NCI-H460 (cell line): ENCODE results near the gene PAQR4. TPM values are rescaled to one million over a fixed set of nuclear protein-coding genes. Genes with fewer than 3 reads are reported as not detected.

Source experiments
- DNase-seq: peaks from one replicate; pipeline ENCODE4 v3.0.0-alpha.2; 2016; ENCODE audit warnings: low read depth; ENCODE audit errors: extremely low read depth
- small RNA-seq, 2 experiments: library from RNA; depleted of rRNA; stranded (forward); fragments of <200 nt; gene quantifications; one replicate each; pipeline ENCODE3, GENCODE V24; 2014
- total RNA-seq: library from RNA; depleted of rRNA; stranded (reverse); fragments of >200 nt; shearing (Covaris generic); gene quantifications from 2 replicates; pipeline ENCODE4 v1.2.3, GENCODE V29; 2014; rRNA removed

PAQR4 gene
- total RNA-seq, 1 experiment from 2014 or later, result 24.4 TPM

DNA sequence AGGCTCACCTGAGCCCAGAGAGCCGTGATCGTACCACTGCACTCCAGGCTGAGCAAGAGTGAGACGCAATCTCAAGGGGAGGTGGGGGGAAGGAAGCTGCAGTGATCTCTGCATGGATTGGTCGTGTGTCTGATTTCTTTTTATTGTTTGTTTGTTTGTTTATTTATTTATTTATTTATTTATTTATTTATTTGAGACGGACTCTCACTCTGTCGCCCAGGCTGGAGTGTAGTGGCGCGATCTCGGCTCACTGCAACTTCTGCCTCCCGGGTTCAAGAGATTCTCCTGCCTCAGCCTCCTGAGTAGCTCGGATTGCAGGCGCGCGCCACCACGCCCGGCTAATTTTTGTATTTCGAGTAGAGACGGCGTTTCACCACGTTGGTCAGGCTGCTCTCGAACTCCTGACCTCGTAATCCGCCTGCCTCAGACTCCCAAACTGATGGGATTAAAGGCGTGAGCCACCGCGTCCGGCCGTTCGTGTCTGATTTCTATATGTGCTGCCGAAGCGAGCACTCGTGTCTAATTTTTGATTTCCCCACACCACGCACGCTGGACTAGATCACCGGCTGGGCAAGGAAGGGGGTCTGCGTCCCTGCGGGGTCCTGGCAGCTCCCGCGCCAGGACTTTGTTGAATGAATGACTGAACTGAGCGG, 50.6 kb downstream of the PAQR4 start:
- DNase-seq, result no peak

DNA sequence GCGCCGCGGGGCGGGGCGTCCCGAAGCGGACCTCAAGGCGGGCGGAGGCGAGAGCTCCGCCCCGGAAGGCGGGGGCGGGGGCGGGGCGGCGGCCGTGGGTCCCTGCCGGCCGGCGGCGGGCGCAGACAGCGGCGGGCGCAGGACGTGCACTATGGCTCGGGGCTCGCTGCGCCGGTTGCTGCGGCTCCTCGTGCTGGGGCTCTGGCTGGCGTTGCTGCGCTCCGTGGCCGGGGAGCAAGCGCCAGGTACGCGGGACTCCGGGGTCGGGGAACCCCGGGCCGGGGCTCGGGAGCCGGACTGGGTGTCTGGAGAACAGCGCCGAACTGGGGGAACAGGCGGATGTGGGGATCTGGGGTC, 51.1 kb downstream of the PAQR4 start, which contains the start of gene TNFRSF12A:
TNFRSF12A (plus strand) TSS at position 122 of the 357 bp plus-strand sequence; CDS start at position 152, 30 bp downstream.
- peak; percentile 80 for DNase-seq

DNA sequence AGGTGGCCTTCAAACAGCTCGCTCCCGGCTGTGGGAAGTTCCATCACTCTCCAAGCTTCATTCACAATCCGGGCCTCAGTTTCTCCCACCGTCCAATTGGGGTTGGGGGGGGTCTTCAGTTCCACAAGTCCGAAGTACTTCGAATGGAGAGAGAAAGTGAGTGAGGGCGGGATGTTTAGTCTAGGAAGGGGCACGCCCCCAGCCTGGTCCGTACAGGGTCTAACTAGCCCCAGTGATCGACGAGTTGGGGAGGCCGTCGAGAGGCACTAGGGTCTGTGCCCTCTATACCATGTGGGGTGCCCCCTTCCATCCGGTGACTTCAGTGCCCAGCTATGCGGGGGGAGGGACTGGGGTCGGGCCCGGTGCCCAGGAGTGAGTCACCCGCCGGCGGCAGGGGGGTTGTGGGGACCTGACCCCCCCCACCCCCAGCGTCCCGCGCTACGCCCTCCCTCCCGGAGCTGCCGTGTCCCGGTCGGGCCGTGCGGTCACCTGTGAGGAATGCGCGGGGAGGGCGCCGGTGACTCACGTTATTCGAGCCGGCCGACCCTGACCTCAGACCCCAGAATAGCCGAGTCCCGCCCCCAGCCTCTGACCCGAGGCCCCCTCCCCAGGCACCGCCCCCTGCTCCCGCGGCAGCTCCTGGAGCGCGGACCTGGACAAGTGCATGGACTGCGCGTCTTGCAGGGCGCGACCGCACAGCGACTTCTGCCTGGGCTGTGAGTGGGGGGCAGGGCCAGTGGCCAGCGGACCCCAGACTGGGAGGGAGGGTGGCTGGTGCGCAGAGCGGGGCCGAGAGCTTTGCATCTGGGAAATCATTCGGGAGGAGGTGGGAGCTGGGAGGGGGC, 51.7 kb downstream of the PAQR4 start:
- DNase-seq, result peak; percentile 80

DNA sequence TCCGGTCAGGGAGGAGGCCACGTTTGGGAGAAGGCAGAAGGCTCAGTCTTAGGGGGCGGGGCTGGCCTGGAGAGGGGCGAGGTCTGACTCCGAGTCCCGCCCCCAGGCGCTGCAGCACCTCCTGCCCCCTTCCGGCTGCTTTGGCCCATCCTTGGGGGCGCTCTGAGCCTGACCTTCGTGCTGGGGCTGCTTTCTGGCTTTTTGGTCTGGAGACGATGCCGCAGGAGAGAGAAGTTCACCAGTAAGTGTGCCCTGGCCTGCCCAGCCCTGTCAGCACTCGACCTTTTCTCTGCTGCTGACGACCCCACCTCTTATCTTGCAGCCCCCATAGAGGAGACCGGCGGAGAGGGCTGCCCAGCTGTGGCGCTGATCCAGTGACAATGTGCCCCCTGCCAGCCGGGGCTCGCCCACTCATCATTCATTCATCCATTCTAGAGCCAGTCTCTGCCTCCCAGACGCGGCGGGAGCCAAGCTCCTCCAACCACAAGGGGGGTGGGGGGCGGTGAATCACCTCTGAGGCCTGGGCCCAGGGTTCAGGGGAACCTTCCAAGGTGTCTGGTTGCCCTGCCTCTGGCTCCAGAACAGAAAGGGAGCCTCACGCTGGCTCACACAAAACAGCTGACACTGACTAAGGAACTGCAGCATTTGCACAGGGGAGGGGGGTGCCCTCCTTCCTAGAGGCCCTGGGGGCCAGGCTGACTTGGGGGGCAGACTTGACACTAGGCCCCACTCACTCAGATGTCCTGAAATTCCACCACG, 52.5 kb downstream of the PAQR4 start:
- DNase-seq, result peak; percentile 79

DNA sequence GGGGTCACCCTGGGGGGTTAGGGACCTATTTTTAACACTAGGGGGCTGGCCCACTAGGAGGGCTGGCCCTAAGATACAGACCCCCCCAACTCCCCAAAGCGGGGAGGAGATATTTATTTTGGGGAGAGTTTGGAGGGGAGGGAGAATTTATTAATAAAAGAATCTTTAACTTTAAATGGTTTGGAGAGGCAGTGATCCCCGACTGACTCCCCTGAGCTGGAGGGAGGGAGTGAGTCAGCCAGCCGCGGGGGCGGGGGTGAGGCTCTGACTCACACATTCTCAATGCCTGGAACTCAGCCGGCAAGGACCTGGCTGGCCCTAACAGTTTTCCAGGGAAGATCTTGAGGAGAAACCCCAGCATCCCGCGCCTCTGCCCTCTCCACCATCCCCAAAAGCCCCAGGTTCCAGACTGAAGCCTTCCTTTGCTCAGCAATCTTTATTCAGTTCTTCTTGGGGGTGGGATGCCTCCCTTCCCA, 53.1 kb downstream of the PAQR4 start:
- DNase-seq, result peak; percentile 90

DNA sequence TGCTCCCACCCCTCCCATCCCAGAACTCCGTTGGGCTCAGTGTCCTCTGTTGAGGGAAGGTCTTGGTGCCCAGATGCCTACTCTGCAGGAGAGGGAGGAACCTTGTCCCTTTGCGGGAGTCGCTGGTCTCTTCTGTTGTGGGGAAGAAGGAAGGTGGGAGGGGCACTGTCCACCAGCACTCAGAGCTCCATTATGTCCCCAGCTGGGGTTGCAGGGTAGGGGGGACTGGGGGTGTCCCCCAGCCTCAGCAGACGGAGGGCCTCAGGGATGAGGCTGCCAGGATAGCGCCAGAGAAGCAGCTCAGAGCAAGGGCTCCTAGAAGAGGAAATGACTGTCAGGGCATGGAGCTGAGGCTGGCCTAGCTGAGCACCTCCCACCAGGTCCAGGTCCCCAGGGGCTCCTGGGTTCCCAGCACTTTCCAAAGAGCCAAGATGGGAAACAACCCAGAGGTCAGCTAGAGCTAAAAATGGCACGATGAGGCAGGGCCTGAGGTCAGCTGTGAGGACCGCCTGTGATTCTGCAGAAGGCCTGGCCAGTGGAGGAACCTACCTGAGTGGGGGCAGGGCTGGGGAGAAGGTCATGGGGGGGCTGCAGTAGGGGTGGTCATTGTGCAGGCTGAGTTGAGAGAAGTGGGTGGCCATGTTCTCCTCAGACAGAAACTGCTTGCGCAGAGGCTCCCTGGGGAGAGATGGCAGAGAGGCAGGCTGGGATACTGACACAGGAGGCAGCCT, 53.7 kb downstream of the PAQR4 start:
- no peak for DNase-seq

Small RNA genes within 50 kb of the gene (small RNA-seq; reads per million reads assigned to genes)
- gene LINC00514, result 0 reads per million in 2 experiments

Other genes starting within 250 kb of the PAQR4 start
- gene PRSS27, start 249.1 kb upstream of the PAQR4 start, total RNA-seq, result 3.0 and 3.8 TPM in 2 replicates
- gene SRRM2, start 216.7 kb upstream of the PAQR4 start, total RNA-seq, result 63.3 and 94.6 TPM in 2 replicates
- gene ELOB, start 192.1 kb upstream of the PAQR4 start, total RNA-seq, result 125 and 162 TPM in 2 replicates
- gene PRSS33, start 181.8 kb upstream of the PAQR4 start, total RNA-seq, result not detected in 2 replicates
- gene PRSS41, start 170.9 kb upstream of the PAQR4 start, total RNA-seq, result not detected in 2 replicates
- not detected in 2 replicates for gene PRSS21, start 152.1 kb upstream of the PAQR4 start, total RNA-seq
- gene ZG16B, start 139.0 kb upstream of the PAQR4 start, total RNA-seq, result 13.8 and 18.7 TPM in 2 replicates
- not detected in 2 replicates for gene PRSS22, start 111.2 kb upstream of the PAQR4 start, total RNA-seq
- gene FLYWCH2, start 86.1 kb upstream of the PAQR4 start, total RNA-seq, result 80.1 and 88.9 TPM in 2 replicates
- 26.6 and 29.4 TPM in 2 replicates for gene FLYWCH1, start 57.4 kb upstream of the PAQR4 start, total RNA-seq
- gene KREMEN2, start 5.1 kb upstream of the PAQR4 start, total RNA-seq, result 1.5 and 2.7 TPM in 2 replicates
- 14.8 and 18.9 TPM in 2 replicates for gene PKMYT1, start 11.1 kb downstream of the PAQR4 start, total RNA-seq
- 0.05 and 0.14 TPM in 2 replicates for gene CLDN9, start 43.6 kb downstream of the PAQR4 start, total RNA-seq
- gene CLDN6, start 48.8 kb downstream of the PAQR4 start, total RNA-seq, result not detected in 2 replicates
- 249 and 347 TPM in 2 replicates for gene TNFRSF12A, start 51.0 kb downstream of the PAQR4 start, total RNA-seq
- 29.3 and 33.4 TPM in 2 replicates for gene HCFC1R1, start 54.6 kb downstream of the PAQR4 start, total RNA-seq
- gene THOC6, start 54.7 kb downstream of the PAQR4 start, total RNA-seq, result 30.3 and 35.2 TPM in 2 replicates
- gene BICDL2, start 67.6 kb downstream of the PAQR4 start, total RNA-seq, result not detected in 2 replicates
- 0.14 and 0.25 TPM in 2 replicates for gene MMP25, start 77.2 kb downstream of the PAQR4 start, total RNA-seq
- 0.38 and 0.47 TPM in 2 replicates for gene IL32, start 96.3 kb downstream of the PAQR4 start, total RNA-seq
- gene ZSCAN10, start 129.9 kb downstream of the PAQR4 start, total RNA-seq, result 0.05 and 0.38 TPM in 2 replicates
- 12.0 and 13.5 TPM in 2 replicates for gene ZNF205, start 143.2 kb downstream of the PAQR4 start, total RNA-seq
- gene ZNF213, start 165.7 kb downstream of the PAQR4 start, total RNA-seq, result 4.5 and 5.0 TPM in 2 replicates
- gene OR1F1, start 218.9 kb downstream of the PAQR4 start, total RNA-seq, result 0.58 and 0.67 TPM in 2 replicates